Cardiac muscle cell (in vitro differentiated cells and primary cell): ENCODE measurements around the gene ADAM17. TPM values are rescaled to one million over a fixed set of nuclear protein-coding genes. Genes with fewer than 3 reads are reported as not detected.

ENCODE experiments used
- DNase-seq, 2 donors: peaks; one replicate each; pipeline versions ENCODE4 v3.0.0 to v3.0.0-alpha.2; 2010 to 2017; ENCODE audit warnings: low read depth in 1 of 2, low spot score in 1 of 2
- H3K27ac ChIP-seq: fragments of 200-600 bp; sonication (generic); 2 replicates; pipeline ENCODE4 v1.5.1; 2016
- H3K27me3 ChIP-seq: fragments of 200-600 bp; sonication (generic); 2 replicates; pipeline ENCODE4 v1.6.0; 2016; ENCODE audit warnings: control low read depth
- H3K36me3 ChIP-seq: fragments of 200-600 bp; sonication (generic); 2 replicates; pipeline ENCODE4 v1.5.1; 2016; ENCODE audit warnings: control low read depth
- H3K4me1 ChIP-seq: fragments of 200-600 bp; sonication (generic); 2 replicates; pipeline ENCODE4 v1.8.1; 2017; ENCODE audit warnings: low read depth, mild to moderate bottlenecking, mixed run types
- H3K4me3 ChIP-seq: fragments of 200-600 bp; sonication (generic); 2 replicates; pipeline ENCODE4 v1.5.1; 2016; ENCODE audit warnings: mild to moderate bottlenecking
- H3K9me3 ChIP-seq: fragments of 200-600 bp; sonication (generic); 2 replicates; pipeline ENCODE4 v1.5.1; 2017; ENCODE audit warnings: low read depth, mild to moderate bottlenecking, control low read depth
- CTCF ChIP-seq: IDR thresholded peaks from 2 replicates; pipeline ENCODE4 v1.5.1; 2012; ENCODE audit warnings: low read depth, mild to moderate bottlenecking, low read length
- polyA plus RNA-seq: library from polyadenylated mRNA; unstranded; fragments of >200 nt; fragmentation: Nextera tagmentation; extraction: Ambion mirVana; gene quantifications from 2 replicates; pipeline ENCODE4 v1.2.1, GENCODE V29; 2016
- total RNA-seq: library from RNA; depleted of rRNA; stranded (reverse); fragments of >200 nt; gene quantifications from 2 replicates; pipeline ENCODE4 v1.2.3, GENCODE V29; 2016

ADAM17 gene
- total and polyA plus RNA-seq, 2 experiments from 2014 or later: 23.9 to 32.0 TPM

- Histone ChIP-seq H3K4me3 (no peak overlapping the region), H3K4me1 (no peaks in the 10 kb centered on the region), H3K27ac (no peak overlapping the region), H3K9me3 (no peaks in the 10 kb centered on the region), H3K36me3 (peaks cover 9% of the 10 kb centered on the region), H3K27me3 (no peaks in the 10 kb centered on the region)
- DNase-seq: no peak
- no peak for TF ChIP-seq CTCF
These were observed 27.4 kb downstream of the ADAM17 start for GRCh38 chr2:9527995-9528787.

- peaks cover 14% of the 10 kb centered on the region for H3K36me3 ChIP-seq
- no peak for TF ChIP-seq CTCF
These were observed 30.4 kb downstream of the ADAM17 start for GRCh38 chr2:9525266-9525665.

GRCh38 chr2:9524291-9524690, 31.3 kb downstream of the ADAM17 start:
- TF ChIP-seq CTCF: no peak
- Histone ChIP-seq H3K27me3 (no peaks in the 10 kb centered on the region), H3K36me3 (peaks cover 20% of the 10 kb centered on the region), H3K27ac (no peak overlapping the region), H3K4me3 (no peak overlapping the region), H3K4me1 (no peaks in the 10 kb centered on the region), H3K9me3 (no peaks in the 10 kb centered on the region)
- no peak for DNase-seq

More at GRCh38 chr2:9525266-9525665, 30.4 kb downstream of the ADAM17 start:
- H3K9me3 ChIP-seq: no peaks in the 10 kb centered on the region
- H3K27me3 ChIP-seq: no peaks in the 10 kb centered on the region
- DNase-seq: no peak
- no peaks in the 10 kb centered on the region for H3K4me1 ChIP-seq
- no peak overlapping the region for H3K4me3 ChIP-seq
- H3K27ac ChIP-seq: no peak overlapping the region

- Histone ChIP-seq H3K36me3 (peaks cover 21% of the 10 kb centered on the region), H3K4me3 (no peak overlapping the region), H3K27ac (no peak overlapping the region), H3K27me3 (no peaks in the 10 kb centered on the region), H3K4me1 (no peaks in the 10 kb centered on the region), H3K9me3 (no peaks in the 10 kb centered on the region)
- no peak for DNase-seq
- TF ChIP-seq CTCF: no peak
These were observed 36.4 kb downstream of the ADAM17 start for GRCh38 chr2:9519250-9519649.

GRCh38 chr2:9518780-9519179, 36.9 kb downstream of the ADAM17 start:
- no peaks in the 10 kb centered on the region for H3K27me3 ChIP-seq
- no peak for TF ChIP-seq CTCF
- H3K9me3 ChIP-seq: no peaks in the 10 kb centered on the region
- peaks cover 21% of the 10 kb centered on the region for H3K36me3 ChIP-seq
- no peak overlapping the region for H3K4me3 ChIP-seq
- H3K4me1 ChIP-seq: no peaks in the 10 kb centered on the region
- H3K27ac ChIP-seq: no peak overlapping the region
- no peak for DNase-seq
